Loucy (cell line): ENCODE results near the gene IST1.

Experiments used
- H2AFZ ChIP-seq: fragments of 200-600 bp; sonication (generic); 2 replicates; pipeline ENCODE4 v1.6.0; 2016; ENCODE audit warnings: antibody characterized with exemption, mild to moderate bottlenecking, low read length, moderate library complexity
- H3F3A ChIP-seq: fragments of 200-600 bp; 2 replicates; pipeline ENCODE4 v1.6.0; 2016; ENCODE audit warnings: antibody characterized with exemption, low read depth, mild to moderate bottlenecking
- H3K27me3 ChIP-seq: fragments of 200-600 bp; sonication (generic); 2 replicates; pipeline ENCODE4 v1.6.1; 2014; ENCODE audit warnings: low read length, mild to moderate bottlenecking; ENCODE audit not compliant: insufficient read depth, poor library complexity, severe bottlenecking
- H3K36me3 ChIP-seq: fragments of 200-600 bp; sonication (generic); 2 replicates; pipeline ENCODE4 v1.6.1; 2016; ENCODE audit warnings: low read length; ENCODE audit not compliant: insufficient read depth
- H3K4me1 ChIP-seq: fragments of 200-600 bp; sonication (generic); 2 replicates; pipeline ENCODE4 v1.5.1; 2014; ENCODE audit warnings: low read length, mild to moderate bottlenecking; ENCODE audit not compliant: insufficient read depth, poor library complexity, severe bottlenecking
- H3K4me2 ChIP-seq: fragments of 200-600 bp; sonication (generic); 2 replicates; pipeline ENCODE4 v1.6.0; 2014; ENCODE audit warnings: antibody characterized with exemption, low read length, low read depth, mild to moderate bottlenecking; ENCODE audit not compliant: poor library complexity, severe bottlenecking
- H3K4me3 ChIP-seq: fragments of 200-600 bp; sonication (generic); 2 replicates; pipeline ENCODE4 v1.5.1; 2014; ENCODE audit warnings: low read length, mild to moderate bottlenecking, mixed read lengths; ENCODE audit not compliant: poor library complexity, severe bottlenecking
- H3K79me2 ChIP-seq: fragments of 200-600 bp; sonication (generic); 2 replicates; pipeline ENCODE4 v1.6.1; 2014; ENCODE audit warnings: low read length; ENCODE audit not compliant: insufficient read depth
- H3K9ac ChIP-seq: fragments of 200-600 bp; sonication (generic); 2 replicates; pipeline ENCODE4 v1.6.0; 2014; ENCODE audit warnings: mild to moderate bottlenecking, low read depth, low read length, moderate library complexity; ENCODE audit not compliant: poor library complexity, severe bottlenecking
- H3K9me2 ChIP-seq: fragments of 200-600 bp; sonication (generic); replicated peaks from 2 replicates; pipeline ENCODE4 v1.6.1; 2016; ENCODE audit warnings: low read depth, low read length, mixed read lengths
- H3K9me3 ChIP-seq: fragments of 200-600 bp; sonication (generic); 2 replicates; pipeline ENCODE4 v1.6.1; 2014; ENCODE audit warnings: mild to moderate bottlenecking, antibody characterized with exemption, low read length, low read depth; ENCODE audit not compliant: insufficient read depth
- H4K20me1 ChIP-seq: fragments of 200-600 bp; sonication (generic); 2 replicates; pipeline ENCODE4 v1.6.0; 2014; ENCODE audit warnings: antibody characterized with exemption, low read length, mild to moderate bottlenecking; ENCODE audit not compliant: insufficient read depth, poor library complexity, severe bottlenecking
- CTCF ChIP-seq: fragments of 200-600 bp; sonication (generic); conservative IDR thresholded peaks from 2 replicates; pipeline ENCODE4 v1.5.1; 2014; ENCODE audit warnings: mild to moderate bottlenecking, antibody characterized with exemption, low read length
- EZH2phosphoT487 ChIP-seq: fragments of 200-600 bp; IDR thresholded peaks from 2 replicates; pipeline ENCODE4 v1.6.1; 2018; ENCODE audit warnings: antibody characterized with exemption, mild to moderate bottlenecking, moderate library complexity, borderline replicate concordance

The IST1 gene

GRCh38 chr16:71852158-71852557, 43.2 kb upstream of the IST1 start:
- no peaks in the 10 kb centered on the region for H4K20me1 ChIP-seq
- no peak for TF ChIP-seq CTCF
- no peak for TF ChIP-seq EZH2phosphoT487
- H3K4me3 ChIP-seq = no peak overlapping the region
- H3K27me3 ChIP-seq = no peaks in the 10 kb centered on the region
- H3K36me3 ChIP-seq = peaks cover 20% of the 10 kb centered on the region; the same call in 1 of the 2 replicates
- no peak overlapping the region for H3K9ac ChIP-seq
- H2AFZ ChIP-seq = no peak overlapping the region
- H3K79me2 ChIP-seq = peaks cover 15% of the 10 kb centered on the region
- H3K4me2 ChIP-seq = peak overlapping the region; percentile 19
- no peaks in the 10 kb centered on the region for H3F3A ChIP-seq
- H3K9me2 ChIP-seq = no peaks in the 10 kb centered on the region
- H3K4me1 ChIP-seq = peaks cover 14% of the 10 kb centered on the region
- no peaks in the 10 kb centered on the region for H3K9me3 ChIP-seq

DNA sequence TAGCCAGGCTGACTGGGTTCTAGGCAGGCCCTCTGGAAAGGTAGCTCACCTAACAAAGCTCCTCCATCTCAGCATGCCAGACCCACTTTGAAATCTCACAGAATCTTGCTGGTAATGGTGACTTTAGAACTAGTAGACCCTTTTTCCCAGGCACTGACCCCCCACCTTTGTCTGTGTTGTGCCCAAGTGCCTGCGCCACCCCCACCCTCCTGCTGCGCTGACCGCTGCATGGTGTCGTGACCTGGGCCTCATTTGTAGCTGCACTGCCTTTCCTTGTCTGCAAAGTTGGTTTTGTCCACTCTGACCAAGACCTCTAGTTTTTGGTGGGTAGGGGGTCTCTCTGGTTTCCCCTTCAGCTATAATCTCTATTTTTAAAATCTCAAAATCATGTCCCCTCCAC, 42.8 kb upstream of the IST1 start:
- no peaks in the 10 kb centered on the region for H3K9me3 ChIP-seq
- H3K79me2 ChIP-seq = peaks cover 11% of the 10 kb centered on the region
- no peak overlapping the region for H2AFZ ChIP-seq
- no peaks in the 10 kb centered on the region for H3K9me2 ChIP-seq
- H3K9ac ChIP-seq = no peak overlapping the region
- H3K27me3 ChIP-seq = no peaks in the 10 kb centered on the region
- no peak overlapping the region for H3K4me3 ChIP-seq
- H4K20me1 ChIP-seq = no peaks in the 10 kb centered on the region
- H3K4me1 ChIP-seq = peaks cover 10% of the 10 kb centered on the region
- H3K36me3 ChIP-seq = peaks cover 20% of the 10 kb centered on the region; the same call in 1 of the 2 replicates
- H3K4me2 ChIP-seq = peak overlapping the region; percentile 19
- TF ChIP-seq CTCF = no peak
- TF ChIP-seq EZH2phosphoT487 = no peak
- no peaks in the 10 kb centered on the region for H3F3A ChIP-seq

DNA sequence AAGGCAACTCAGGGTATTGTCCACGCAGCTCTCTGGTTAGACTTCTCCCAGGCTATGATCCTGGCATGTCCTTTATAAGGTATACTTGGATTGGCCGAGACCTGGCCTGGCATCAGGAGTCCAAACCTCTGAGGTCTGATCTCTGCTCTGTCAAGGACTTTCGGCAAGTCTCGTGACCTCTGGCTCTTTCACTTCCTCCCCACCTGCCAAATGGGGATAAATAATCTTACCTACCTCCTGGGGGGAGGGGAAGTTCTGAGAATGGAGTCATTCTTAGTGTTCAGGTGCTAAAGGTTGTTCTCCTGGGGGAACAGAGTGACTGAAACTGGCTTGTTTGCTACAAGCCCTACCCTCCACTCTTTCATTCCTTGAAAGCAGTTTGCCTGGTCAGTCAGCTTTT, 41.9 kb upstream of the IST1 start:
- no peak overlapping the region for H3K9ac ChIP-seq

More for the DNA sequence above, 41.9 kb upstream of the IST1 start:
- no peaks in the 10 kb centered on the region for H3K27me3 ChIP-seq
- TF ChIP-seq CTCF (no peak), EZH2phosphoT487 (no peak)
- H3K36me3 ChIP-seq = peaks cover 20% of the 10 kb centered on the region; the same call in 1 of the 2 replicates
- H3K9me3 ChIP-seq = no peaks in the 10 kb centered on the region
- peaks cover 5% of the 10 kb centered on the region for H3K4me1 ChIP-seq
- H3K4me3 ChIP-seq = no peak overlapping the region
- H3K79me2 ChIP-seq = peaks cover 2% of the 10 kb centered on the region; the same call in 1 of the 2 replicates
- H2AFZ ChIP-seq = no peak overlapping the region
- H3F3A ChIP-seq = no peaks in the 10 kb centered on the region
- no peaks in the 10 kb centered on the region for H4K20me1 ChIP-seq
- H3K4me2 ChIP-seq = no peak overlapping the region
- no peaks in the 10 kb centered on the region for H3K9me2 ChIP-seq
